ENCODE results near the gene APOC4. TPM values are rescaled to one million over a fixed set of nuclear protein-coding genes. Genes with fewer than 3 reads are reported as not detected.
A peak's percentile ranks its signal among the peaks of the same experiment; 100 is the strongest.
"Not testable (repeated sequence)": the region's sequence is repeated elsewhere in the genome, so short reads cannot be mapped to it uniquely, and the experiment has no call there.

The APOC4 gene, protein sequence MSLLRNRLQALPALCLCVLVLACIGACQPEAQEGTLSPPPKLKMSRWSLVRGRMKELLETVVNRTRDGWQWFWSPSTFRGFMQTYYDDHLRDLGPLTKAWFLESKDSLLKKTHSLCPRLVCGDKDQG
- not detected in 2 replicates for total RNA-seq (2014; rRNA removed; shearing (Covaris generic))

- DNase-seq (ENCODE audit: low spot score): no peak
Measured at GRCh38 chr19:44942067-44942571, at the start of gene APOC4. TSS of gene APOC4 (plus strand) at chr19:44942237. CDS start at chr19:44942278, 41 bp downstream.

DNA sequence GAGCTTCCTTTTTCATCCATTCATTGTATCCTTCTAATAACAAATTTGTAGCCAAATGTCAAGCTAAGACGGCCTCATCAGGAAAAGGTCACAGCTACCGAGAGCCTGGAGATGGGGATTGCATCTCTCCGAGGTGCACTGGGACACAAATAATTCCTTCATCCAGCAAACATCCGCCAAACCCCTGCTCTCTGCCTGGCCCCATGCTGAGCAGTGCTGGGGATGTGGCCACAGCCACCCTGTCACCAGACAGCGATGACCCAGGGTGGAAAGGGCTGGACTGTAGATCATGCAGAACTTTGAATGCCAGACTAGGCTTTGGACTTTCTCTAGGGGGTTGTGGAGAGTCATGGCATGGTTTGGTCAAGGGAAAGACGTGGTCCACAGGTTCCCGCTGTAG lies 49.1 kb upstream of the APOC4 start:
- DNase-seq (ENCODE audit: low spot score): no peak

DNA sequence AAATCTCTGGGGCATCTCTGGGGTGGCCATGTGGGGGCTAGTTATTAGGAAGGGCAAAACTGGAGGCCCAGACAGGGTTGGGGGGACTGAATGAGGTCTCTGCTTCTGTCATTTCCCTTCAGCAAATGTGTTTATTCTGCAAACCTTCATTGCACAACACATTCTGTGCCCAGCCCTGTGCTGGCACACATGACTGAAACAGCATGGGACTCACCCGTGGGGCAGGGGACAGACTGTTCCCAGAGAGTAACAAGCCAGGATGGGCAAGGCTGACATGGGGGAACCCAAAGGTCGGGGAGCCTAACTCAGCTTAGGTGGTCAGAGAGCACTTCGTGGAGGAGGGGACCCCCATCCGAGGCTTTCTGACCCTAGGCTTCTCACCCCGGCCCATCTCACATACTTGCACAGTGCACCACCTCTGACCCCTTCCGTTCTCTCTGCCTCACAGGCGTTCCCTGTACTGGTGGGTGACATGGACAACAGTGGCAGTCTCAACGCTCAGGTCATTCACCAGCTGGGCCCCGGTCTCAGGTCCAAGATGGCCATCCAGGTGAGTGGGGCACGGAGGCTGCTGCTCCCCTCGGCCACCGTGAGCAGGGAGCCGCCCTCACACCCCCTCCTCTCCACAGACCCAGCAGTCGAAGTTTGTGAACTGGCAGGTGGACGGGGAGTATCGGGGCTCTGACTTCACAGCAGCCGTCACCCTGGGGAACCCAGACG lies 48.5 kb upstream of the APOC4 start:
- no peak for DNase-seq (ENCODE audit: low spot score)

- DNase-seq (ENCODE audit: low spot score): no peak
Measured at GRCh38 chr19:44894052-44894400, 48.0 kb upstream of the APOC4 start.

DNA sequence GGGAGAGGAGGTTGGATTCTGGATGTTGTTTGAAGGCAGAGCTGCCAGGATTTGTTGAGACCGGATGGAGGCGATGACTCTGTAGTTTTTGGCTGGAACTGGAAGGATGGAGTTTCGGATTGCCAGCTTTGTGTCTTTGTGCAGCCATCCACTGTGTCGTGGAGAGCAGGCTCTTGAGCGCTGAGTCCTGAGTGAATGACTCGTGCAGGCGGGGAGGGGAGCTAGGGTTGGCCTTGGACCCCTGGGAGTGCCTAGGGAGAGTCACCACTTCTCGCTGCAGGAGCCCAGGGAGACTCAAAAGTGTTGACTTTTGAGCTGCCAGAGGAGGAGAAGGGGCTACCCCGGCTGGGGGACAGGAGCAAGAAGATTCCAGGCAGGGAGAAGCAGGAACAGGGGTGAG lies 47.1 kb upstream of the APOC4 start:
- no peak for DNase-seq (ENCODE audit: low spot score)

DNA sequence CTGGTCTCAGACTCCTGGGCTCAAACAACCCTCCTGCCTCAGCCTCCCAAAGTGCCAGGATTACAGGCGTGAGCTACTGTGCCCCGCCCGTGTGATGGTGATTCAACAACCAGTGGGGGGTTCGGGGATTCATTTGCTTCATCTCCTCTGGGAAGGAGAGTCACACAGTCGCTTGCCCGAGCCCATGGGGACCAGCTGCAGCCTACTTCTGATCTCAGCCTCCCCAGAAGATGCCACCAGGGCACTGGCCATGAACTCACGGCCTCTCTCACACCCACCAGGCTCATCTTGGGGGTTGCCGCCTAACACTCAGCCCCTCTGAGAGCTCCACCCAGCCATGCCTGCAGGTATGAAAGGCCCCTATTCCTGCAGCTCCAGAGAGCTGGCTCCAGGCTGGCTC lies 44.2 kb upstream of the APOC4 start:
- no peak for DNase-seq (ENCODE audit: low spot score)

DNA sequence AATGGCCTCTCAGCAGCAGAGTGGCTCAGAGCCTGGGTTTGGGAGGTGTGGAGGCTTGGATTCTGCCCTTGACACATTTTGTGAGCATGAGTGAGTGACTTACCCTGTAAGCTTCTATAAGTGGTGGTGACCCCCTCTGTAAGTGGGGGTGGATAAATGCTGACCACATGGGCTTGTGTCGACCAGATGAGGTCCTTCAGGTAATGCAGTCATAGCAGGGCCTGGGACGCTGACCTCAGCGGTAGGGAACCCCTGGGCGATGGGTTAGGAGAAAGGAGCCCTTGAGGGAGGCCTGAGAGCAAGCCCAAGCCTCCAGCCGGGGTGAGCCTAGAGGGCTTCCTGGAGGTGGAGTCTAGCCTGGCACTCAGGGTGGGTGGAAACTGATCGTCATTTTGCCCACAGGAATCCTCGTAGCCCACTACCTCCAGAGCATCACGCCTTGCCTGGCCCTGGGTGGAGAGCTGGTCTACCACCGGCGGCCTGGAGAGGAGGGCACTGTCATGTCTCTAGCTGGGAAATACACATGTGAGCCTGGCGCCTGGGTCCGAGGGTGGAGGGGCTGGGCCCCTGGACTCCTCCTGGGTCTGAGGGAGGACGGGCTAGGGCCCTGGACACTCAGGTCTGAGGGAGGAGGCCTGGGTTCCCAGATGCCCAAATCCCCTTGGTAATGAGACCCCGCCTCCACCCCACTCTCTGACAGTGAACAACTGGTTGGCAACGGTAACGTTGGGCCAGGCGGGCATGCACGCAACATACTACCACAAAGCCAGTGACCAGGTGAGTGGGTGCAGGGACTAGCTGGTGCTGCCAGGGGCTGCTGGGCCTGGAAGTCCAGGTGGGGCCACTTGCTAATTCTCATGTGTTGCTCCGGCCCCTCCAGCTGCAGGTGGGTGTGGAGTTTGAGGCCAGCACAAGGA lies 41.5 kb upstream of the APOC4 start:
- DNase-seq (ENCODE audit: low spot score): no peak

- DNase-seq (ENCODE audit: low spot score): no peak
Measured at GRCh38 chr19:44903216-44903601, 38.8 kb upstream of the APOC4 start.

DNA sequence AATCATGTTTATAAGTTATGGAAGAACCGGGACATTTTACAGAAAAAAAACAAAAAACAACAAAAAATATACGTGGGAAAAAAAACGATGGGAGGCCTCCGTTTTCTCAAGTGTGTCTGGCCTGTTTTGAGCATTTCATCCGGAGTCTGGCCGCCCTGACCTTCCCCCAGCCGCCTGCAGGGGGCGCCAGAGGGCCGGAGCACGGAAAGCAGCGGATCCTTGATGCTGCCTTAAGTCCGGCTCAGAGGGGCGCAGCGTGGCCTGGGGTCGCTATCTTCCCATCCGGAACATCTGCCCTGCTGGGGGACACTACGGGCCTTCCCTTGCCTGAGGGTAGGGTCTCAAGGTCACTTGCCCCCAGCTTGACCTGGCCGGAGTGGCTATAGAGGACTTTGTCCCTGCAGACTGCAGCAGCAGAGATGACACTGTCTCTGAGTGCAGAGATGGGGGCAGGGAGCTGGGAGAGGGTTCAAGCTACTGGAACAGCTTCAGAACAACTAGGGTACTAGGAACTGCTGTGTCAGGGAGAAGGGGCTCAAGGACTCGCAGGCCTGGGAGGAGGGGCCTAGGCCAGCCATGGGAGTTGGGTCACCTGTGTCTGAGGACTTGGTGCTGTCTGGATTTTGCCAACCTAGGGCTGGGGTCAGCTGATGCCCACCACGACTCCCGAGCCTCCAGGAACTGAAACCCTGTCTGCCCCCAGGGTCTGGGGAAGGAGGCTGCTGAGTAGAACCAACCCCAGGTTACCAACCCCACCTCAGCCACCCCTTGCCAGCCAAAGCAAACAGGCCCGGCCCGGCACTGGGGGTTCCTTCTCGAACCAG lies 38.2 kb upstream of the APOC4 start:
- DNase-seq (ENCODE audit: low spot score): peak; percentile 18

DNA sequence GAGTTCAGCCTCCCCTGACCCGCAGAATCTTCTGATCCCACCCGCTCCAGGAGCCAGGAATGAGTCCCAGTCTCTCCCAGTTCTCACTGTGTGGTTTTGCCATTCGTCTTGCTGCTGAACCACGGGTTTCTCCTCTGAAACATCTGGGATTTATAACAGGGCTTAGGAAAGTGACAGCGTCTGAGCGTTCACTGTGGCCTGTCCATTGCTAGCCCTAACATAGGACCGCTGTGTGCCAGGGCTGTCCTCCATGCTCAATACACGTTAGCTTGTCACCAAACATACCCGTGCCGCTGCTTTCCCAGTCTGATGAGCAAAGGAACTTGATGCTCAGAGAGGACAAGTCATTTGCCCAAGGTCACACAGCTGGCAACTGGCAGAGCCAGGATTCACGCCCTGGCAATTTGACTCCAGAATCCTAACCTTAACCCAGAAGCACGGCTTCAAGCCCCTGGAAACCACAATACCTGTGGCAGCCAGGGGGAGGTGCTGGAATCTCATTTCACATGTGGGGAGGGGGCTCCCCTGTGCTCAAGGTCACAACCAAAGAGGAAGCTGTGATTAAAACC lies 37.5 kb upstream of the APOC4 start:
- DNase-seq (ENCODE audit: low spot score): no peak

DNA sequence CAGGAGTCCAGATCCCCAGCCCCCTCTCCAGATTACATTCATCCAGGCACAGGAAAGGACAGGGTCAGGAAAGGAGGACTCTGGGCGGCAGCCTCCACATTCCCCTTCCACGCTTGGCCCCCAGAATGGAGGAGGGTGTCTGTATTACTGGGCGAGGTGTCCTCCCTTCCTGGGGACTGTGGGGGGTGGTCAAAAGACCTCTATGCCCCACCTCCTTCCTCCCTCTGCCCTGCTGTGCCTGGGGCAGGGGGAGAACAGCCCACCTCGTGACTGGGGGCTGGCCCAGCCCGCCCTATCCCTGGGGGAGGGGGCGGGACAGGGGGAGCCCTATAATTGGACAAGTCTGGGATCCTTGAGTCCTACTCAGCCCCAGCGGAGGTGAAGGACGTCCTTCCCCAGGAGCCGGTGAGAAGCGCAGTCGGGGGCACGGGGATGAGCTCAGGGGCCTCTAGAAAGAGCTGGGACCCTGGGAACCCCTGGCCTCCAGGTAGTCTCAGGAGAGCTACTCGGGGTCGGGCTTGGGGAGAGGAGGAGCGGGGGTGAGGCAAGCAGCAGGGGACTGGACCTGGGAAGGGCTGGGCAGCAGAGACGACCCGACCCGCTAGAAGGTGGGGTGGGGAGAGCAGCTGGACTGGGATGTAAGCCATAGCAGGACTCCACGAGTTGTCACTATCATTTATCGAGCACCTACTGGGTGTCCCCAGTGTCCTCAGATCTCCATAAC lies 36.4 kb upstream of the APOC4 start, which contains the start of gene APOE:
TSS of gene APOE (plus strand) at position 360 of the 724 bp plus-strand sequence. CDS start 829 bp downstream, outside the sequence.
- no peak for DNase-seq (ENCODE audit: low spot score)

DNA sequence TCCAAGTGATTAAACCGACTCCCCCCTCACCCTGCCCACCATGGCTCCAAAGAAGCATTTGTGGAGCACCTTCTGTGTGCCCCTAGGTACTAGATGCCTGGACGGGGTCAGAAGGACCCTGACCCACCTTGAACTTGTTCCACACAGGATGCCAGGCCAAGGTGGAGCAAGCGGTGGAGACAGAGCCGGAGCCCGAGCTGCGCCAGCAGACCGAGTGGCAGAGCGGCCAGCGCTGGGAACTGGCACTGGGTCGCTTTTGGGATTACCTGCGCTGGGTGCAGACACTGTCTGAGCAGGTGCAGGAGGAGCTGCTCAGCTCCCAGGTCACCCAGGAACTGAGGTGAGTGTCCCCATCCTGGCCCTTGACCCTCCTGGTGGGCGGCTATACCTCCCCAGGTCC lies 34.4 kb upstream of the APOC4 start:
- no peak for DNase-seq (ENCODE audit: low spot score)

DNA sequence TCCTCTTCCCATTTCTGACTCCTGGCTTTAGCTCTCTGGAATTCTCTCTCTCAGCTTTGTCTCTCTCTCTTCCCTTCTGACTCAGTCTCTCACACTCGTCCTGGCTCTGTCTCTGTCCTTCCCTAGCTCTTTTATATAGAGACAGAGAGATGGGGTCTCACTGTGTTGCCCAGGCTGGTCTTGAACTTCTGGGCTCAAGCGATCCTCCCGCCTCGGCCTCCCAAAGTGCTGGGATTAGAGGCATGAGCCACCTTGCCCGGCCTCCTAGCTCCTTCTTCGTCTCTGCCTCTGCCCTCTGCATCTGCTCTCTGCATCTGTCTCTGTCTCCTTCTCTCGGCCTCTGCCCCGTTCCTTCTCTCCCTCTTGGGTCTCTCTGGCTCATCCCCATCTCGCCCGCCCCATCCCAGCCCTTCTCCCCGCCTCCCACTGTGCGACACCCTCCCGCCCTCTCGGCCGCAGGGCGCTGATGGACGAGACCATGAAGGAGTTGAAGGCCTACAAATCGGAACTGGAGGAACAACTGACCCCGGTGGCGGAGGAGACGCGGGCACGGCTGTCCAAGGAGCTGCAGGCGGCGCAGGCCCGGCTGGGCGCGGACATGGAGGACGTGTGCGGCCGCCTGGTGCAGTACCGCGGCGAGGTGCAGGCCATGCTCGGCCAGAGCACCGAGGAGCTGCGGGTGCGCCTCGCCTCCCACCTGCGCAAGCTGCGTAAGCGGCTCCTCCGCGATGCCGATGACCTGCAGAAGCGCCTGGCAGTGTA lies 33.8 kb upstream of the APOC4 start:
- no peak for DNase-seq (ENCODE audit: low spot score)

GRCh38 chr19:44908836-44909261 lies 33.2 kb upstream of the APOC4 start:
- no peak for DNase-seq (ENCODE audit: low spot score)

DNA sequence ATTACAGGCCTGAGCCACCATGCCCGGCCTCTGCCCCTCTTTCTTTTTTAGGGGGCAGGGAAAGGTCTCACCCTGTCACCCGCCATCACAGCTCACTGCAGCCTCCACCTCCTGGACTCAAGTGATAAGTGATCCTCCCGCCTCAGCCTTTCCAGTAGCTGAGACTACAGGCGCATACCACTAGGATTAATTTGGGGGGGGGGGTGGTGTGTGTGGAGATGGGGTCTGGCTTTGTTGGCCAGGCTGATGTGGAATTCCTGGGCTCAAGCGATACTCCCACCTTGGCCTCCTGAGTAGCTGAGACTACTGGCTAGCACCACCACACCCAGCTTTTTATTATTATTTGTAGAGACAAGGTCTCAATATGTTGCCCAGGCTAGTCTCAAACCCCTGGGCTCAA lies 32.3 kb upstream of the APOC4 start:
- no peak for DNase-seq (ENCODE audit: low spot score)

GRCh38 chr19:44911896-44912295 lies 30.1 kb upstream of the APOC4 start:
- not testable (repeated sequence) for DNase-seq (ENCODE audit: low spot score)

GRCh38 chr19:44912854-44913253 lies 29.2 kb upstream of the APOC4 start:
- DNase-seq (ENCODE audit: low spot score): no peak

DNA sequence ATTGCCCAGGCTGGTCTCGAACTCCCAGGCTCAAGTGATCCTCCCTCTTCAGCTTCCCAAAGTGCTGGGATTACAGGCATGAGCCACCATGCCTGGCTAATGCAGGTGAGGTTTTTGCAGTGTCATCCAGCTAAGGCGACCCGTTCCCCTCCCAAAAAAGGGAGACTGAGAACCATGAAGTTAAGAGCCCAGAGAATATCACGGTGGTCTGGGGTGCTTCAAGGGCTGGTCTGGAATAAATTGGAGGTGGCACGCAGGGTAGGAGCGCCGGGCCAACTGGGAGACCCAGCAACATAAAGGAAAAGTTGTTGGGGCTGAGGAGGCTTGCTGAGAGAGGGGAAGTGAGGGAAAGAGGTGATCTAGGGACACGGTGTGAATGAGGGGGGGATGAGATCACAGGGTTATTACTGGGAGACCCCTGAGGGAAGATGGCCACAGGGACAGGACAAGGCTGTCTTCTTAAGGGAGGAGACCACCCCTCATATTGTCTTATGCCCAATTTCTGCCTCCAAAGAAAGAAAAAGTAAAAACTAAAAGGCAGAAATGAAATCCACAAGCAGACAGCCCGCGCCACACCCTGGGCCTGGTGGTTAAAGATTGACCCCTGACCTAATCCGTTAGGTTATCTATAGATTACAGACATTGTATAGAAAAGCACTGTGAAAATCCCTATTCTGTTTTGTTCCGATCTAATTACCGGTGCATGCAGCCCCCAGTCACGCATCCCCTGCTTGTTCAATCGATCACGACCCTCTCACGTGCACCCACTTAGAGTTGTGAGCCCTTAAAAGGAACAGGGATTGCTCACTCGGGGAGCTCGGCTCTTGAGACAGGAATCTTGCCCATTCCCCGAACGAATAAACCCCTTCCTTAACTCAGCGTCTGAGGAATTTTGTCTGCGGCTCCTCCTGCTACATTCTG lies 28.3 kb upstream of the APOC4 start:
- DNase-seq (ENCODE audit: low spot score): not testable (repeated sequence)
